ENCODE measurements around the gene WDR37.
"Not testable (repeated sequence)": the region's sequence is repeated elsewhere in the genome, so short reads cannot be mapped to it uniquely, and the experiment has no call there.

Gene WDR37

DNA sequence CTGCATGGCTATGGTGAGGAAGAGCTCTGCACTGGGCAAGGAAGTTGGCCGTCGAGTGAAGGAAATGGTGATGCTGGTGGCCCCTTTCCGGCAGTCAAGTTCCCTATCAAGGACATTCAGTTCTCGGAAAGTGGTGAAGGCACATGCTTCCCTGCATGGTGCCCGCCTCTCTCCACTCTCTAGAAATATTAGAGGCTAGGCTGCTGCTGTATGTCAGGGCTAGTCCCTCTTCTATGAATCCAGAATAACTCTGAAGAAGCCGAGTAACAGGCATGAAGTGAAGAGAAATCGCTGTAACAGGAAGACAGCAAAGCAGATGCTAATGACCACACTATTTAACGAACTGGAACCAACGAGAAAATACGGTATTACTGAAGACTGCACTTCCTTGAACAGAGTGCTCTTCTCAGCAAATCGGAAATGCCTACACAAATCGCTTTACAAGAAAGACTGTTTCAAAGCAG, 12.6 kb upstream of the WDR37 start:
- DNase-seq = no peak

GRCh38 chr10:1044146-1044545, 12.0 kb upstream of the WDR37 start:
- no peak for DNase-seq

- DNase-seq = no peak
These were observed 11.2 kb upstream of the WDR37 start for GRCh38 chr10:1044964-1045363.

DNA sequence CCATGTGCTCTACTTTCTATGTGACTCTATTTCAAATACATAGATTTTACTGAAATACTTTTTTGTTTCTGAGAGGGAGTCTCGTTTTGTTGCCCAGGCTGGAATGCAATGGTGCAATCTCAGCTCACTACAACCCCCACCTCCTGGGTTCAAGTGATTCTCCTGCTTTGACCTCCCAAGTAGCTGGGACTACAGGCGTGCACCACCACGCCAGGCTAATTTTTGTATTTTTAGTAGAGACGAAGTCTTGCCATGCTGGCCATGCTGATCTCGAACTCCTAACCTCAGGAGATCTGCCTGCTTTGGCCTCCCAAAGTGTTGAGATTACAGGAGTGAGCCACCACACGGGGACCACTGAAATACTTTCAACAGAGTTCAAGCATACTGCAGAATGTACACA, 10.8 kb upstream of the WDR37 start:
- no peak for DNase-seq

- DNase-seq = peak; percentile 49
These were observed 8.2 kb upstream of the WDR37 start for GRCh38 chr10:1047937-1048336.

DNA sequence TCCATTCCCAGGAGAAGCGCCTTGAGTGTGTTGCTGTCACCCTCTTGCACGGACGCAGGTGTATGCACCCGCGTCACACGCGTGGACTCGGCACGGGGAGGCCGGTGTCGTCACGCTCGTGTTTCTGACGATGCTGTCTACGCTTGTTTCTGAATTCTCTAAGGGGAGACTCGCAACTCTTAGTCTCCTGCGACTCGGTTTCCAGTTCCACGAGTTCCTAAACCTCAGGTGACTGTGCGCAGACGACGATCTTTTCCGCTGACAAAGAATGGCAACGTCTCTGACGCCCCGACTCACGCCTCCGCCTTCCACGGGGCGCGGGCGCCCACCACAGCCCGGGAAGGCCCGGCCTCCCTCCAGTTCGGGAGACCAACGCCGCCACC, 7.8 kb upstream of the WDR37 start:
- no peak for DNase-seq

GRCh38 chr10:1048732-1049424, 7.3 kb upstream of the WDR37 start, which contains the start of gene IDI1:
Gene IDI1, minus strand, starts transcription at chr10:1049119. Its CDS starts 116 bp downstream, at chr10:1049003.
- peak; percentile 98 for DNase-seq

GRCh38 chr10:1049425-1049958, 6.7 kb upstream of the WDR37 start:
- peak; percentile 31 for DNase-seq

- peak; percentile 56 for DNase-seq
These were observed 6.0 kb upstream of the WDR37 start for GRCh38 chr10:1050145-1050544.

DNA sequence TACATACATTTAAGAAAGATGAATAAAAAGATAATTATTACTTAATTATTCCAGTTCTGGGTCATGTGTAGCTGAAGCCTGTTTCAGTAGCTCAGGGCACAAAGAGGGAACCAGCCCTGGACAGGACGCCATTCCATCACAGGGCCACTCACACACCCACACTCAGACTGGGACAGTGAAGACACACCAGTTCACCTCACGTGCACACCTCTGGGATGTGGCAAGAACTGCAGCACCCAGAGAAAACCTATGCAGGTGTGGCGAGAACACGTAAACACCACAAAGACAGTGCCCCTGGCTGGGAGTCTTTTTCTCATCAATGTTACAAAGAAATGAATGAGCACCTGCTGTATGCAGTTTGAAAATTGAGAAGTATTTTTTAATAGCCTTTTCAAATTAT, 5.6 kb upstream of the WDR37 start:
- DNase-seq = peak; percentile 87

DNA sequence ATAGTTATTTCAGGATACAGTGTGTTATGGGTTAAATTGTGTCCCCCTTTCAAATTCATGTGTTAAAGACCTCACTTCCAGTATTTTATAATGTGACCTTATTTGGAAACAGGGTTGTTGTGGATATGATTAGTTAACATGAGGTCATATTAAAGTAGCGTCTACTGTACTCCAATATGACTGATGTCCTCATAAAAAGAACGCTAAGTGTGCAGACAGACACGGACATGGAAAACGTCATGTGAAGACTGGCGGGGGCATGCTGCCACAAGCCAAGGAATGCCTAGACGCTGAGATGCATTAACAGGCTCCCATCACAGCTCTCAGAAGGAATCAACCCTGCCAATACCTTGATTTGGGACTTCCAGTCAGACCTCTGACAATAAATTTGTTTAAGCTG, 1.5 kb upstream of the WDR37 start:
- no peak for DNase-seq

- no peak for DNase-seq
These were observed 997 bp downstream of the WDR37 start for GRCh38 chr10:1057106-1057657.

DNA sequence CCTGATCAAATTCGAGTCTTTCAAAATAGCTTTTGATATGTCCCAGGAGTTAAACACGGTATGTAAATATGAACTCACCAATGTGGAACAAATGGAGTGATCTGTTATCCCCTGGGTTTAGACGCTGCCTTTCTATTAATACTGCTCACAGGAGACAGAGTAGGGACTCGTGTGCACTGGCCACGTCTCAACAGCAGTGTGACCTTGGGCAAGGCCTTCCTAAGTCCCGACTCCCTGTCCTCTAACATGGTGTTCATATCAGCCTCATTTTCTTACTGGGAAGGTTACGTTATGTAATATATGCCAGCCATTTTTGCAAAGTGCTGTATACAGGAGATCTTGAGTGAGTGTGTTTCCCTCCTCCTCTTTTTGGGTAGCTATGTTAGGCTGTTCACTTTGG, 1.8 kb downstream of the WDR37 start:
- DNase-seq = no peak

DNA sequence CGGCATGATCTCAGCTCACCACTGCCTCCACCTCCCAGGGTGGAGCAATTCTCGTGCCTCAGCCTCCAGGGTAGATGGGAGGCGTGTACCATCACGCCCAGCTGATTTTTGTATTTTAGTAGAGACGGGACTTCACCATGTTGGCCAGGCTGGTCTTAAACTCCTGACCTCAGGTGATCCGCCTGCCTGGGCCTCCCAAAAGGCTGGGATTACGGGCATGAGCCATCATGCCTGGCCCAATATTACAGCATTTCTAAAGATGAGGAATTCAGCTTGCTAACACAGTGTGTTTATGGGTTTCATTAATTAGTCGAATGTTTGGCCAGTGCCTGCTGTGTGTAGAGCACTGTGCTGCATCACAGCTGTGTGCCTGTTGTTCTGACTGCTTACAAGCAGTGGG, 3.7 kb downstream of the WDR37 start:
- no peak for DNase-seq

- DNase-seq = no peak
These were observed 6.0 kb downstream of the WDR37 start for GRCh38 chr10:1061930-1062774.

GRCh38 chr10:1063232-1063865, 7.2 kb downstream of the WDR37 start:
- no peak for DNase-seq

- DNase-seq = no peak
These were observed 8.7 kb downstream of the WDR37 start for GRCh38 chr10:1064964-1065247.

DNA sequence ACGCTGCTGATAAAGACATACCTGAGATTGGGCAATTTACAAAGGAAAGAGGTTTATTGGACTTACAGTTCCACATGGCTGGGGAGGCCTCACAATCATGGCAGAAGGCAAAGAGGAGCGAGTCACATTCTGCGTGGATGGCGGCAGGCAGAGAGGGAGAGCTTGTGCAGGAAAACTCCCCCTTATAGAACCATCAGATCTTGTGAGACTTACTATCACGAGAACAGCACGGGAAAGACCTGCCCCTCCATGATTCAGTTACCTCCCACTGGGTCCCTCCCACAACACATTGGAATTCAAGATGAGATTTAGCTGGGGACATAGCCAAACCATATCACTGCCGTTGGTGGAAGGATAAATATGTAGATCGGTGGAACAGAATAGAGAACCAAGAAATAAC, 10.5 kb downstream of the WDR37 start:
- not testable (repeated sequence) for DNase-seq

DNA sequence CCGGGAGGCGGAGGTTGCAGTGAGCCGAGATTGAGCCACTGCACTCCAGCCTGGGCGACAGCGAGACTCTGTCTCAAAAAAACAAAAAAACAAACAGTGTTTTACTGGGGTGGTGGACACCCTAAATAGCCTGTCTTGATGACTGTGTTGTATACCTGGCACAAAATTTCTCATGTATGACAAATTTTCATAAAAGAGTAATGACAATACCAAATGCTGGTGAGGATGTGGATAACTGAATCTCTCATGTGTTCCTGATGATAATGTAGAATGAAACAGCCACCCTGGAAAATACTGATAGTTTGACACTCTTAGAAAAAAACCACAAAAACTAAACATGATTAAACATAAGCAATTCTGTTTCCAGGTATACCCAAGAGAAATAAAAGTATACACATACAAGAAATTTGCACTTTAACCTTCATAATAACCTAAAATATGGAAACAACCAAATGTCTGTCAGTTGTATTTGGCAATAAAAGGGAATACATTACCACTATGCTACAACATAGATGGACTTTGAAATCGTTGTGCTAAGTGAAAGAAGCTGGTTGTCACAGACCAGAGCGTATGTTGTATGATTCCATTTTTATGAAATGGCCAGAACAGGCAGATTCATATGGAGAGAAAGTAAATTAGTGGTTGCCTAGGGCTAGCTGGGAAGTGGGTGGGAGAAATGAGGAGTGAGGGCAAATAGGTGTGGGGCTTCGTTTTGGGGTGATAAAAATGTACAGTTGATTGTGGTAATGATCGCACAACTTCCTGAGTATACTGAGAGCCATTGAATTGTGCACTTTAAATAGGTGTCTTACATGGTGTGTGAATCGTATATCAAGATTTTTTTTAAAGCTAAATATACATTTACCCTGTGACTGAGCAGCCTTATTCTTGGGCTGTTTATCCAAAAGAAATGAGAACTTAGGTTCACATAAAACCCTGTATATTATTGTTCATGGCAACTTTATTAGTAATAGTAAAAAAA, 12.5 kb downstream of the WDR37 start:
- no peak for DNase-seq

- no peak for DNase-seq
These were observed 14.7 kb downstream of the WDR37 start for GRCh38 chr10:1070919-1071318.

- no peak for DNase-seq
These were observed 18.0 kb downstream of the WDR37 start for GRCh38 chr10:1074052-1074747.

All from RPMI8226 (cell line).